Caco-2 (cell line): ENCODE measurements around the gene CERK. TPM values are rescaled to one million over a fixed set of nuclear protein-coding genes. Genes with fewer than 3 reads are reported as not detected.
A peak's percentile ranks its signal among the peaks of the same experiment; 100 is the strongest.
"Not testable (repeated sequence)": the region's sequence is repeated elsewhere in the genome, so short reads cannot be mapped to it uniquely, and the experiment has no call there.

Experiments used
- BruUV-seq: library from RNA; stranded (reverse); fragments of 400-500 nt; replicated peaks from 2 replicates; lab custom pipeline; 2021; lab: Mats Ljungman, UMichigan
- CTCF ChIA-PET: fragments of 300-600 bp; sonication (Branson Sonifier 250); formaldehyde crosslinking; loops from one replicate; lab custom pipeline; 2022; ENCODE audit warnings: antibody characterized with exemption; lab: Charles Lee
- POLR2A ChIA-PET: fragments of 300-600 bp; sonication (Branson Sonifier 250); formaldehyde crosslinking; loops from one replicate; lab custom pipeline; 2022; ENCODE audit warnings: antibody characterized with exemption; lab: Charles Lee
- DNase-seq, 2 experiments: peaks; one replicate each; pipeline versions ENCODE4 v3.0.0 to v3.0.0-alpha.2; 2020 to 2022
- H3K27me3 ChIP-seq: replicated peaks from 2 replicates; pipeline ENCODE4 v1.6.0; 2011; ENCODE audit warnings: low read length; ENCODE audit not compliant: control insufficient read depth, insufficient read depth
- H3K36me3 ChIP-seq: 2 replicates; pipeline ENCODE4 v1.5.1; 2011; ENCODE audit warnings: low read length; ENCODE audit not compliant: control insufficient read depth, insufficient read depth
- H3K4me1 ChIP-seq: fragments of 250-450 bp; sonication (Bioruptor Pico); 2 replicates; pipeline ENCODE4 v1.5.1; 2020; ENCODE audit warnings: mild to moderate bottlenecking
- H3K4me3 ChIP-seq: 2 replicates; pipeline ENCODE4 v1.5.1; 2011; ENCODE audit warnings: low read depth, mild to moderate bottlenecking, control low read depth, low read length
- H3K9me3 ChIP-seq: fragments of 250-450 bp; sonication (Bioruptor Pico); 2 replicates; pipeline ENCODE4 v1.5.1; 2020; ENCODE audit warnings: mild to moderate bottlenecking, moderate library complexity
- H3K27ac Mint-ChIP-seq: one replicate; pipeline ENCODE4 v1.8.0; 2022; ENCODE audit warnings: mixed read lengths; ENCODE audit not compliant: unreplicated experiment
- H3K27me3 Mint-ChIP-seq: one replicate; pipeline ENCODE4 v1.8.0; 2022; ENCODE audit warnings: mixed read lengths; ENCODE audit not compliant: insufficient read depth, unreplicated experiment
- H3K36me3 Mint-ChIP-seq: one replicate; pipeline ENCODE4 v1.8.0; 2022; ENCODE audit warnings: mild to moderate bottlenecking, mixed read lengths; ENCODE audit not compliant: insufficient read depth, unreplicated experiment
- H3K4me1 Mint-ChIP-seq: one replicate; pipeline ENCODE4 v1.8.0; 2022; ENCODE audit warnings: low read depth, mixed read lengths; ENCODE audit not compliant: unreplicated experiment
- H3K4me3 Mint-ChIP-seq: one replicate; pipeline ENCODE4 v1.8.0; 2022; ENCODE audit warnings: mild to moderate bottlenecking, moderate library complexity, mixed read lengths; ENCODE audit not compliant: unreplicated experiment
- H3K9me3 Mint-ChIP-seq: one replicate; pipeline ENCODE4 v1.8.0; 2022; ENCODE audit warnings: mixed read lengths; ENCODE audit not compliant: unreplicated experiment
- CTCF ChIP-seq, 2 experiments: fragments of 200-600 bp in 1 of 2; IDR thresholded peaks; 1 replicate in 1 of 2; 2 replicates in 1 of 2; pipeline versions ENCODE4 v1.5.1 to v1.8.0; 2011 to 2022; ENCODE audit warnings: antibody characterized with exemption in 1 of 2, control low read depth in 1 of 2, inconsistent platforms in 1 of 2, low read depth in 1 of 2, low read length in 1 of 2, mild to moderate bottlenecking in 1 of 2, moderate library complexity in 1 of 2; ENCODE audit not compliant: insufficient read depth in 1 of 2, severe bottlenecking in 1 of 2, unreplicated experiment in 1 of 2
- intact Hi-C: fragments of 100-400 bp; cut with micrococcal nuclease; formaldehyde crosslinking; loops from one replicate; pipeline ENCODE4 v1.10.0; 2022; ENCODE audit not compliant: unreplicated experiment
- total RNA-seq: library from RNA; stranded (reverse); gene quantifications from 2 replicates; pipeline ENCODE4 v1.2.3, GENCODE V29; 2022

The CERK gene
- total RNA-seq, 1 experiment from 2014 or later, result 35.0 TPM

GRCh38 chr22:46649141-46650077, 88.6 kb downstream of the CERK start:
- TF ChIP-seq CTCF (IDR thresholded peaks at IDR 0.05; ENCODE audit: insufficient read depth in 1 of 2, low read depth in 1 of 2, low read length in 1 of 2, severe bottlenecking in 1 of 2, unreplicated experiment in 1 of 2), result no peak
- Mint-ChIP-seq H3K4me3 (no peak overlapping the region), H3K36me3 (no peaks in the 10 kb centered on the region), H3K27me3 (no peaks in the 10 kb centered on the region), H3K27ac (peak overlapping the region; percentile 71), H3K4me1 (peaks cover 32% of the 10 kb centered on the region), H3K9me3 (peaks cover 11% of the 10 kb centered on the region)
- H3K4me1 ChIP-seq, result peaks cover 22% of the 10 kb centered on the region
- H3K27me3 ChIP-seq, result no peaks in the 10 kb centered on the region
- ChIA-PET POLR2A (no interaction called here), CTCF (no interaction called here)
- intact Hi-C loops, result no loop called here
- no TSS peak for BruUV-seq
- no peaks in the 10 kb centered on the region for H3K9me3 ChIP-seq
- H3K36me3 ChIP-seq, result no peaks in the 10 kb centered on the region
- no peak for DNase-seq
- H3K4me3 ChIP-seq, result no peak overlapping the region

GRCh38 chr22:46648225-46648820, 89.7 kb downstream of the CERK start:
- POLR2A ChIA-PET, result not testable (repeated sequence)

GRCh38 chr22:46646531-46647215, 91.4 kb downstream of the CERK start:
- H3K36me3 ChIP-seq, result no peaks in the 10 kb centered on the region
- no peak overlapping the region for H3K4me3 ChIP-seq
- Mint-ChIP-seq H3K9me3 (peaks cover 27% of the 10 kb centered on the region), H3K36me3 (no peaks in the 10 kb centered on the region), H3K27ac (no peak overlapping the region), H3K4me1 (peaks cover 18% of the 10 kb centered on the region), H3K27me3 (no peaks in the 10 kb centered on the region), H3K4me3 (no peak overlapping the region)
- H3K9me3 ChIP-seq, result no peaks in the 10 kb centered on the region
- no peak for TF ChIP-seq CTCF (IDR thresholded peaks at IDR 0.05; ENCODE audit: insufficient read depth in 1 of 2, low read depth in 1 of 2, low read length in 1 of 2, severe bottlenecking in 1 of 2, unreplicated experiment in 1 of 2)
- no peak for DNase-seq
- no peaks in the 10 kb centered on the region for H3K27me3 ChIP-seq
- peaks cover under 1% of the 10 kb centered on the region for H3K4me1 ChIP-seq
- ChIA-PET POLR2A (no interaction called here), CTCF (no interaction called here)
- BruUV-seq, result no TSS peak
- intact Hi-C loops, result no loop called here

More at GRCh38 chr22:46648225-46648820, 89.7 kb downstream of the CERK start:
- BruUV-seq, H3K27me3 Mint-ChIP-seq, H3K27ac Mint-ChIP-seq, H3K4me3 Mint-ChIP-seq, CTCF ChIA-PET, H3K4me3 ChIP-seq, H3K36me3 Mint-ChIP-seq, intact Hi-C loops, H3K27me3 ChIP-seq, H3K9me3 ChIP-seq, H3K36me3 ChIP-seq, DNase-seq: not testable (repeated sequence)
- Mint-ChIP-seq H3K4me1 (peaks cover 32% of the 10 kb centered on the region), H3K9me3 (peaks cover 17% of the 10 kb centered on the region)
- peaks cover 17% of the 10 kb centered on the region for H3K4me1 ChIP-seq

- H3K9me3 ChIP-seq, H3K4me3 ChIP-seq, H3K27me3 Mint-ChIP-seq, BruUV-seq, H3K4me3 Mint-ChIP-seq, DNase-seq, intact Hi-C loops, POLR2A ChIA-PET, H3K4me1 ChIP-seq, H3K27me3 ChIP-seq, CTCF ChIA-PET, H3K36me3 ChIP-seq, H3K27ac Mint-ChIP-seq, H3K4me1 Mint-ChIP-seq, H3K36me3 Mint-ChIP-seq: not testable (repeated sequence)
- peaks cover 21% of the 10 kb centered on the region for H3K9me3 Mint-ChIP-seq
These were observed 95.1 kb downstream of the CERK start for GRCh38 chr22:46642840-46643480.
